Esophagus muscularis mucosa (tissue), 4 donors: ENCODE measurements around the gene CYYR1. TPM values are rescaled to one million over a fixed set of nuclear protein-coding genes. Genes with fewer than 3 reads are reported as not detected.

Experiments
- DNase-seq: peaks from one replicate; pipeline ENCODE4 v3.0.0-alpha.2; 2017; ENCODE audit errors: extremely low spot score
- H3K27ac ChIP-seq, 4 donors: fragments of 200-600 bp; sonication (generic); replicated peaks in 1 of 4; 1 replicate in 3 of 4; 2 replicates in 1 of 4; pipeline ENCODE4 v1.5.1; 2016 to 2019; ENCODE audit warnings: mild to moderate bottlenecking in 1 of 4
- H3K27me3 ChIP-seq, 4 donors: fragments of 200-600 bp; sonication (generic); one replicate each; pipeline versions ENCODE4 v1.5.1 to v1.6.0; 2016 to 2019
- H3K36me3 ChIP-seq, 4 donors: fragments of 200-600 bp; sonication (generic); one replicate each; pipeline ENCODE4 v1.5.1; 2016 to 2019
- H3K4me1 ChIP-seq, 4 donors: fragments of 200-600 bp; sonication (generic); one replicate each; pipeline ENCODE4 v1.5.1; 2016 to 2019
- H3K4me3 ChIP-seq, 4 donors: fragments of 200-600 bp; sonication (generic); 1 replicate in 2 of 4; 2 replicates in 2 of 4; pipeline ENCODE4 v1.5.1; 2016 to 2019; ENCODE audit warnings: mild to moderate bottlenecking in 4 of 4, moderate library complexity in 1 of 4
- H3K9me3 ChIP-seq, 4 donors: fragments of 200-600 bp; sonication (generic); 1 replicate in 3 of 4; 2 replicates in 1 of 4; pipeline ENCODE4 v1.5.1; 2016 to 2019
- EP300 ChIP-seq: sonication (generic); formaldehyde crosslinking; IDR thresholded peaks from one replicate; pipeline ENCODE4 v1.6.1; 2017; ENCODE audit warnings: antibody characterized with exemption
- POLR2A ChIP-seq: fragments of 450-650 bp; IDR thresholded peaks from one replicate; pipeline ENCODE4 v1.6.1; 2017; ENCODE audit warnings: antibody characterized with exemption, moderate library complexity, mild to moderate bottlenecking, low read depth
- POLR2AphosphoS5 ChIP-seq, 2 donors: sonication (generic); formaldehyde crosslinking; IDR thresholded peaks; one replicate each; pipeline ENCODE4 v1.6.1; 2017; ENCODE audit warnings: antibody characterized with exemption in 2 of 2
- WGBS: methylation state at CpG from one replicate; pipeline ENCODE4 v1.1.5; 2018; 5-methylcytosine and 5-hydroxymethylcytosine counted together
- intact Hi-C: fragments of 100-400 bp; cut with DNase I; formaldehyde crosslinking; loops from one replicate; pipeline ENCODE4 v1.15.1; 2023
- total RNA-seq, 4 donors: library from RNA; depleted of rRNA; stranded (reverse); fragments of >200 nt; gene quantifications; one replicate each; pipeline versions ENCODE4 v1.1.0 to v1.2.1, GENCODE V29; 2016
- TF ChIP-seq, protein P1 (sequence below), 3 experiments: fragments of 200-600 bp in 2 of 3; fragments of 450-650 bp in 1 of 3; sonication (generic) in 2 of 3; IDR thresholded peaks; one replicate each; pipeline ENCODE4 v1.5.1; 2017 to 2019; ENCODE audit warnings: antibody characterized with exemption in 3 of 3, mild to moderate bottlenecking in 2 of 3, moderate library complexity in 1 of 3

CYYR1 gene
- total RNA-seq, 4 donors from 2014 or later, result 10.0 to 19.3 (median 16.3) TPM

- no peak for DNase-seq
- Histone ChIP-seq H3K36me3 (no peaks in the 10 kb centered on the region), H3K4me1 (no peaks in the 10 kb centered on the region), H3K27me3 (no peaks in the 10 kb centered on the region), H3K9me3 (no peaks in the 10 kb centered on the region), H3K4me3 (no peak overlapping the region), H3K27ac (no peak overlapping the region)
- intact Hi-C loops, result no loop called here
- WGBS, result 90% methylated on average over 10 of the region's 10 CpGs
- TF ChIP-seq EP300 (no peak), POLR2AphosphoS5 (IDR thresholded peaks at IDR 0.05) (no peak), POLR2A (no peak)
- TF ChIP-seq, protein P1, sequence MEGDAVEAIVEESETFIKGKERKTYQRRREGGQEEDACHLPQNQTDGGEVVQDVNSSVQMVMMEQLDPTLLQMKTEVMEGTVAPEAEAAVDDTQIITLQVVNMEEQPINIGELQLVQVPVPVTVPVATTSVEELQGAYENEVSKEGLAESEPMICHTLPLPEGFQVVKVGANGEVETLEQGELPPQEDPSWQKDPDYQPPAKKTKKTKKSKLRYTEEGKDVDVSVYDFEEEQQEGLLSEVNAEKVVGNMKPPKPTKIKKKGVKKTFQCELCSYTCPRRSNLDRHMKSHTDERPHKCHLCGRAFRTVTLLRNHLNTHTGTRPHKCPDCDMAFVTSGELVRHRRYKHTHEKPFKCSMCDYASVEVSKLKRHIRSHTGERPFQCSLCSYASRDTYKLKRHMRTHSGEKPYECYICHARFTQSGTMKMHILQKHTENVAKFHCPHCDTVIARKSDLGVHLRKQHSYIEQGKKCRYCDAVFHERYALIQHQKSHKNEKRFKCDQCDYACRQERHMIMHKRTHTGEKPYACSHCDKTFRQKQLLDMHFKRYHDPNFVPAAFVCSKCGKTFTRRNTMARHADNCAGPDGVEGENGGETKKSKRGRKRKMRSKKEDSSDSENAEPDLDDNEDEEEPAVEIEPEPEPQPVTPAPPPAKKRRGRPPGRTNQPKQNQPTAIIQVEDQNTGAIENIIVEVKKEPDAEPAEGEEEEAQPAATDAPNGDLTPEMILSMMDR (IDR thresholded peaks at IDR 0.05), result no peak
Observed at GRCh38 chr21:26495283-26495849, 77.7 kb downstream of the CYYR1 start.

DNA sequence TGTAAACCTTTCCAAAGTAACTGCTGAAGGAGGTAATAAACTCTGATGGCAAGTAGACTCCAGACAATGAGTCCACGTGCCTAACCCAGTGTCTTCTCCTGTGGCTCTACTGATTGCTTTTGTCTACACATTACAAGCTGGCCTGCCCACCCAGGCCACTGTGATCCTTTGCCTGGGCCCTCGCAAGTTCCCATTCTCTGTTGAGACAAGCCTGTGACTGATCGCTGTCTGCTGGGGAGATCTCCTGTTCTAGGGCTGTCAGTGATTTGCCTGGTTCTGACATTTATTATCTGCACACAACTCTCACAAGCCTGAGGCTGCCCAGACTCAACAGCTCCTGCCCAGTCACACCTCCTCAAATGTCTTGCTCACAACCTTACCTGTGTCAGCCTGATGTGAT is 81.4 kb downstream of the CYYR1 start:
- no peak overlapping the region for H3K27ac ChIP-seq
- H3K27me3 ChIP-seq, result no peaks in the 10 kb centered on the region
- TF ChIP-seq POLR2A (no peak), POLR2AphosphoS5 (IDR thresholded peaks at IDR 0.05) (no peak)
- no peak for DNase-seq
- no peak overlapping the region for H3K4me3 ChIP-seq
- H3K9me3 ChIP-seq, result peaks cover 0 to 4% (median 0%) of the 10 kb centered on the region in 4 donors
- intact Hi-C loops, result no loop called here
- 86% methylated on average over 3 of the region's 3 CpGs for WGBS
- H3K4me1 ChIP-seq, result no peaks in the 10 kb centered on the region
- no peaks in the 10 kb centered on the region for H3K36me3 ChIP-seq

DNA sequence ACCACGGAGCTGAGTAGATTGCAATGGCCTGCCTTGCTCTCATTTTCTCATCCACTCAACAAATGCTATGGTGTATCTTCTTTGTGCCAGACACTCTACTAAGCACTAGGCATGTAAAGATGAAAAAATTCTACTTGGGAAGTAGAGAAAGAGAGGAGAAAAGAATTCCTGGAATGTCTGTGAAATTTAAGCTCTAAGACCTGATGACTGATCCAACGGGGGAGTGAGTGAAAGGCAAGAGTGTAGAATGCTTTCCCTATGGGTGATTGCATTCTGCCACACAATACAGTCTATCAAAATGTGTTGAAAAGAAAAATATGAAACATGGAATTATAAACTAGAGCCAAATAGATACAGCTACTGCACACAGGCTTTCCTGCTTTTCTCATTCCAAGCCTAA is 82.3 kb downstream of the CYYR1 start:
- Histone ChIP-seq H3K9me3 (peaks cover 0 to 4% (median 0%) of the 10 kb centered on the region in 4 donors), H3K27me3 (no peaks in the 10 kb centered on the region), H3K4me3 (no peak overlapping the region), H3K27ac (no peak overlapping the region), H3K4me1 (no peaks in the 10 kb centered on the region), H3K36me3 (no peaks in the 10 kb centered on the region)
- TF ChIP-seq, protein P1 (IDR thresholded peaks at IDR 0.05), result no peak
- TF ChIP-seq EP300, result no peak
- no peak for TF ChIP-seq POLR2AphosphoS5 (IDR thresholded peaks at IDR 0.05)
- no peak for TF ChIP-seq POLR2A
- no peak for DNase-seq
- 57% methylated on average over 2 of the region's 2 CpGs for WGBS
- intact Hi-C loops, result no loop called here

DNA sequence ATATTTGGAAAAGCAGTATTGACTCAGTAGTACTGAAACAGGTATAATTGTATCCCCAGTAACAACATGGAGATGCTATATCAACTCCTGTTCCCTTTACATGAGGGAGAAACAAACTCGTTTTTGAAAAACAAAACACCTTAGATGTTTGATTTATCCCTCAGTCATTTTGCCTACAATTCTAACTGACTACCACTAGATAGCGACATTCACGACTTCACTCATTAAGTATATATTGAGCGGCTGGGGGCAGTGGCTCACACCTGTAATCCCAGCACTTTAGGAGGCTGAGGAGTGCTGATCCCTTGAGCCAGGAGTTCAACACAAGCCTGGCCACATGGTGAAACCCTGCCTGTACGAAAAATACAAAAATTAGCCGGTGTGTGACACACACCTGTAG is 83.3 kb downstream of the CYYR1 start:
- TF ChIP-seq POLR2AphosphoS5 (IDR thresholded peaks at IDR 0.05), result no peak
- DNase-seq, result no peak
- intact Hi-C loops, result no loop called here
- H3K27me3 ChIP-seq, result no peaks in the 10 kb centered on the region
- H3K27ac ChIP-seq, result no peak overlapping the region
- no peaks in the 10 kb centered on the region for H3K4me1 ChIP-seq
- peaks cover 0 to 4% (median 0%) of the 10 kb centered on the region in 4 donors for H3K9me3 ChIP-seq
- no peaks in the 10 kb centered on the region for H3K36me3 ChIP-seq
- no peak overlapping the region for H3K4me3 ChIP-seq
- 88% methylated on average over 6 of the region's 6 CpGs for WGBS

DNA sequence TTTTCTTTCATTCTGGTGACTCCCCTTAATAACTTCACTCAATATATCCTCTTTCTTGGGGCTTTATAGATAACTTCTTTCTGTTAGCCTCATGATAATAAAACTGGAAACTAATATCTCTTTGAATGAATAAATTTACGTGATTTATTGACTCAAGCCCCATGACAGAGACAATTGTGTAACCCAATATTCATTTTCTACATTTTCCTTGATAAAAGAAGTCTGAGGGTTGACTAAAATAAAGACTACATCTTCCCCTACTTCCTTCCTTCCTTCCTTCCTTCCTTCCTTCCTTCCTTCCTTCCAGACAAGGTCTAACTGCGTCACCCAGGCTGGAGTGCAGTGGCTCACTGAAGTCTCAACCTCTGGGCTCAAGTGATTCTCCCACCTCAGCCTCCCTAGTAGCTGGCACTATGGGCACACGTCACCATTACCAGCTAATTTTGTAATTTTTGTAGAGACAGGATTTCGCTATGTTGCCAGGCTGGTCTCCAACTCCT is 85.1 kb downstream of the CYYR1 start:
- Histone ChIP-seq H3K27me3 (no peaks in the 10 kb centered on the region), H3K36me3 (no peaks in the 10 kb centered on the region), H3K4me3 (no peak overlapping the region), H3K9me3 (peaks cover 0 to 4% (median 0%) of the 10 kb centered on the region in 4 donors), H3K27ac (no peak overlapping the region), H3K4me1 (no peaks in the 10 kb centered on the region)
- no peak for DNase-seq
- 92% methylated on average over 4 of the region's 4 CpGs for WGBS
- intact Hi-C loops, result no loop called here
- no peak for TF ChIP-seq POLR2A
- TF ChIP-seq, protein P1 (IDR thresholded peaks at IDR 0.05), result no peak
- no peak for TF ChIP-seq EP300

- no peak overlapping the region for H3K4me3 ChIP-seq
- DNase-seq, result no peak
- no peaks in the 10 kb centered on the region for H3K27me3 ChIP-seq
- H3K36me3 ChIP-seq, result no peaks in the 10 kb centered on the region
- no peaks in the 10 kb centered on the region for H3K9me3 ChIP-seq
- no peak overlapping the region for H3K27ac ChIP-seq
- 95% methylated on average over 2 of the region's 2 CpGs for WGBS
- TF ChIP-seq EP300, result no peak
- TF ChIP-seq, protein P1 (IDR thresholded peaks at IDR 0.05), result no peak
- TF ChIP-seq POLR2A, result no peak
- no peak for TF ChIP-seq POLR2AphosphoS5 (IDR thresholded peaks at IDR 0.05)
- intact Hi-C loops, result no loop called here
- no peaks in the 10 kb centered on the region for H3K4me1 ChIP-seq
Observed at GRCh38 chr21:26473471-26473870, 99.6 kb downstream of the CYYR1 start.
